Aorta (tissue), 5 donors: ENCODE measurements around the gene ZNF12. TPM values are rescaled to one million over a fixed set of nuclear protein-coding genes. Genes with fewer than 3 reads are reported as not detected.
"Not testable (repeated sequence)": the region's sequence is repeated elsewhere in the genome, so short reads cannot be mapped to it uniquely, and the experiment has no call there.

Experiments
- ATAC-seq: fragments of 200-7000 bp; cut with Tn5 transposase; one replicate; pipeline ENCODE4 v1.9.1; 2022; ENCODE audit warnings: moderate library complexity; ENCODE audit not compliant: low FRiP score
- DNase-seq, 2 donors: peaks; one replicate each; pipeline ENCODE4 v3.0.0-alpha.2; 2020
- H3K27ac ChIP-seq, 2 donors: one replicate each; pipeline ENCODE4 v1.5.1; 2013; ENCODE audit warnings: low read length in 2 of 2, mild to moderate bottlenecking in 2 of 2, moderate library complexity in 2 of 2, control low read depth in 1 of 2, inconsistent platforms in 1 of 2, low read depth in 1 of 2
- H3K27me3 ChIP-seq, 2 donors: one replicate each; pipeline ENCODE4 v1.6.1; 2013; ENCODE audit warnings: control low read depth in 1 of 2, low read length in 1 of 2, mild to moderate bottlenecking in 1 of 2, moderate library complexity in 1 of 2; ENCODE audit not compliant: insufficient read depth in 2 of 2, control insufficient read depth in 1 of 2
- H3K36me3 ChIP-seq, 2 donors: one replicate each; pipeline ENCODE4 v1.6.1; 2013; ENCODE audit warnings: control low read depth in 1 of 2, low read length in 1 of 2, mild to moderate bottlenecking in 1 of 2; ENCODE audit not compliant: insufficient read depth in 2 of 2, control insufficient read depth in 1 of 2
- H3K4me1 ChIP-seq, 2 donors: one replicate each; pipeline ENCODE4 v1.6.1; 2013; ENCODE audit warnings: low read length in 2 of 2, control low read depth in 1 of 2, mild to moderate bottlenecking in 1 of 2, moderate library complexity in 1 of 2; ENCODE audit not compliant: insufficient read depth in 2 of 2, control insufficient read depth in 1 of 2
- H3K4me3 ChIP-seq, 2 donors: one replicate each; pipeline ENCODE4 v1.5.1; 2013; ENCODE audit warnings: low read length in 2 of 2, control low read depth in 1 of 2, mild to moderate bottlenecking in 1 of 2
- H3K9me3 ChIP-seq: one replicate; pipeline ENCODE4 v1.6.1; 2013; ENCODE audit warnings: mild to moderate bottlenecking, low read length; ENCODE audit not compliant: control insufficient read depth
- WGBS, 2 donors: extraction: QIAGEN DNeasy Blood & Tissue Kit; methylation state at CpG; one replicate each; pipeline ENCODE4 v1.1.7; 2013; 5-methylcytosine and 5-hydroxymethylcytosine counted together
- intact Hi-C, 2 donors: fragments of 100-400 bp; cut with DNase I; formaldehyde crosslinking; loops; one replicate each; pipeline versions ENCODE4 v1.14.2 to v1.15.0; 2022
- polyA plus RNA-seq, 2 donors: library from polyadenylated mRNA; stranded (reverse); fragments of 200-250 nt; gene quantifications; one replicate each; pipeline ENCODE4 v1.2.3, GENCODE V29; 2013
- total RNA-seq, 2 donors: library from RNA; stranded (reverse); fragmentation: NEBNext Ultra II Directional; extraction: Animal tissue kit (Norgen Biotek cat#: 25700); gene quantifications; one replicate each; pipeline ENCODE4 v1.2.1, GENCODE V29; 2021
- donor health status: healthy with polysubstance abuse.
- donor health status: Bipolar disorder and iron deficiency.
- donor health status: DM: no; HTN: no; CAD: no.
- donor health status: DM: no; HTN: no; CAD: no.
- donor health status: DM: yes; HTN: yes; CAD: no.

The ZNF12 gene
- total and polyA plus RNA-seq, 4 donors, result 8.9 to 26.7 (median 20.3) TPM

GRCh38 chr7:6708304-6708703 lies 1.6 kb upstream of the ZNF12 start:
- DNase-seq (no peak), ATAC-seq (no peak)
- H3K4me3 ChIP-seq, result no peak overlapping the region
- no peak overlapping the region for H3K27ac ChIP-seq
- no peaks in the 10 kb centered on the region for H3K27me3 ChIP-seq
- H3K36me3 ChIP-seq, result peaks cover 2 to 5% of the 10 kb centered on the region in 2 donors
- H3K9me3 ChIP-seq, result no peaks in the 10 kb centered on the region
- no peaks in the 10 kb centered on the region for H3K4me1 ChIP-seq
- 83 to 93% methylated on average over 3 of the region's 3 CpGs for WGBS, 2 donors
- intact Hi-C loops, result no loop called here

DNA sequence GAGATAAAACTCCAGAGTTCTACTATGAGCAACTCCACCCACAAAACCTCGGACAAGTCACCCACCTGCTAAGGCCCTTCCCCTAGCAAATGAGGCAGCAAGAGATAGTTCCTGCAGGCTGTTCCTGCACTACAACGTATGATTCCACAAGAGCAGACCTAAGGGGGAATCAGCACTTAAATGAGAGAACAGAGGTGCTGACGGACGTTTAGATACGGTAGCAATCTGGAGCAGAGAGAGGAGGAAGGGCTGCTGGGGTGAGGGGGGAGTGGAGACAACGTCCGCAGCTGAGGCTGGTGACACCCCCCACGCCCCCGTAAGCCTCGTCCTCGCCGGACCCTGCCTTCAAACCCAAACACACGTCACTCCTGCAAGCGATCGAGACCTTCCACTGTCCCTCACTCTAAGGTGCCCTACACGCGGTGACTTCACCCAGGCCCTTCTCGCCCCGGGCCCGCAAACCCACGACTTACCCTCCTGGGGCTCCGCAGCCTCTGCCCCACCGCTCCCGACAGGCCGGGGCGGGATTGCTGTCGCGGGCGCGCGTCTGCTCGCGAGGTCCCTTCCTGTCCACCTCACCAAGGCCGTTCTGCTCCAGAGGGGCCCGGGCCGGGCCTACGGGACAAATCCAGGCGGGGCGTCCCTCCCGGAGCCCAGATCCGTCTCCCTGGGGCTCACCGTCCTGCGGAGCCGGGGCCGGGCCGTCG lies 635 bp downstream of the ZNF12 start:
- peak; percentile 19 for ATAC-seq
- peak; percentile 57 to 81 for DNase-seq
- peaks cover 7 to 14% of the 10 kb centered on the region in 2 donors for H3K36me3 ChIP-seq
- intact Hi-C loops, result loop anchor here in 1 of 2 donors (2.0 kb wide), 2 partner anchors 23 to 69 kb away; partner anchors contain the start of gene ZNF316
- no peak overlapping the region for H3K27ac ChIP-seq
- H3K9me3 ChIP-seq, result peaks cover 6% of the 10 kb centered on the region
- H3K4me1 ChIP-seq, result no peaks in the 10 kb centered on the region
- no peaks in the 10 kb centered on the region for H3K27me3 ChIP-seq
- 1% methylated on average over 43 to 47 of the region's 47 CpGs for WGBS, 2 donors
- H3K4me3 ChIP-seq, result peak overlapping the region; percentile 73 to 96

DNA sequence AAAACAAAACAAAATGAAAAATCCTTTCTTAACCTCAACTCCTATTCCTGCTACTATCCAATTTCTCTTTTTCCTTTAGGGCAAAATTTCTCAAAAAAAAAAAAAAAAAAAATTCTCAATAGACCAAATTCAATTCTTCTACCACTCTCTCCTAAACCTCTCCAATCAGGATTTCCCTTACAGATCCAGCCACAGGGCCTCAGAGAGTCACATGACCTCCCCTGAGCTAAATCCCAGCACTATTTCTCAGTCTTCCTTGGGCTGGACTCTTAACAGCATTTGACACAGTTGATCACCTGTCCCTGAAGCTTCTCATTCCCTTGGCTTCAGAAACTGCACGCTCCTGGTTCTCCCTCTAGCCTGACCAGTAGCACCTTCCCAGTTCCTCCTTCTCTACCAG lies 4.9 kb downstream of the ZNF12 start:
- 95 to 100% methylated on average over 1 of the region's 1 CpG for WGBS, 2 donors
- H3K27me3 ChIP-seq, result no peaks in the 10 kb centered on the region
- intact Hi-C loops, result no loop called here
- ATAC-seq (no peak), DNase-seq (no peak)
- no peaks in the 10 kb centered on the region for H3K4me1 ChIP-seq
- peaks cover 30 to 47% of the 10 kb centered on the region in 2 donors for H3K36me3 ChIP-seq
- peaks cover 20% of the 10 kb centered on the region for H3K9me3 ChIP-seq
- H3K27ac ChIP-seq, result no peak overlapping the region
- no peak overlapping the region for H3K4me3 ChIP-seq

GRCh38 chr7:6700793-6701192 lies 6.0 kb downstream of the ZNF12 start:
- intact Hi-C loops, result no loop called here
- WGBS, 2 donors, result 96 to 99% methylated on average over 5 of the region's 5 CpGs
- Histone ChIP-seq H3K9me3 (peaks cover 24% of the 10 kb centered on the region), H3K27me3 (no peaks in the 10 kb centered on the region), H3K4me1 (no peaks in the 10 kb centered on the region), H3K27ac (no peak overlapping the region), H3K4me3 (no peak overlapping the region), H3K36me3 (peaks cover 34 to 54% of the 10 kb centered on the region in 2 donors)
- DNase-seq, result no peak
- ATAC-seq, result no peak

DNA sequence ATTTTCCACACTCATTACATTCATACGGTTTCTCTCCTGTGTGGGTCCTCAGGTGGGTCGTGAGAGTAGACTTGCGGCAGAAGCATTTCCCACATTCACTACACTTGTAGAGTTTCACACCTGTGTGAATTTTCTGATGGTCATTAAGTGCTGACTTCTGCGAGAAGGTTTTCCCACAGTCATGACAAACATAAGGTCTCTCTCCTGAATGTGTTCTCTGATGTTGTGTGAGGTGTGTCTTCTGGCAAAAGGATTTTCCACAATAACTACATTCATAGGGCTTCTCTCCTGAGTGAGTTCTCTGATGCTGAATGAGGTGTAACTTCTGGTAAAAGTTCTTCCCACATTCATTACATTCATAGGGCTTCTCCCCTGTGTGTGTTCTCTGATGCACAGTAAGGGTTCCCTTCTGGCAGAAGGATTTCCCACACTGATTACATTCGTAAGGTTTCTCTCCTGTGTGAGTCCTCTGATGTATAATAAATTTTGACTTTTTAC lies 15.1 kb downstream of the ZNF12 start:
- intact Hi-C loops, result no loop called here
- Histone ChIP-seq H3K9me3 (peaks cover 30% of the 10 kb centered on the region), H3K27me3 (no peaks in the 10 kb centered on the region), H3K27ac (no peak overlapping the region), H3K4me1 (no peaks in the 10 kb centered on the region), H3K4me3 (no peak overlapping the region), H3K36me3 (peaks cover 37 to 63% of the 10 kb centered on the region in 2 donors)
- DNase-seq, result no peak
- 98 to 100% methylated on average over 5 of the region's 5 CpGs for WGBS, 2 donors
- no peak for ATAC-seq

DNA sequence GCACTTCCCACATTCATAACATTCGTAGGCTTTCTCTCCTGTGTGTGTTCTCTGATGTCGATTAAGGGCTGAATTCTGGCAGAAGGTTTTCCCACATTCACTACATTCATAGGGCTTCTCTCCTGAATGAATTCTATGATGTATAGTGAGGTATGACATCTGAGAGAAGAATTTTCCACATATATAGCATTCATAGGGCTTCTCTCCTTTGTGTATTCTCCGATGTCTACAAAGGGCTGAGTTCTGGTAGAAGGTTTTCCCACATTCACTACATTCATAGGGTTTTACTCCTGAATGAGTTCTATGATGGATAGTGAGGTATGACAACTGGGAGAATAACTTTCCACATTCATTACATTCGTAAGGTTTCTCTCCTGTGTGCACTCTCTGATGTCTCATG lies 15.6 kb downstream of the ZNF12 start:
- Histone ChIP-seq H3K36me3 (peaks cover 34 to 57% of the 10 kb centered on the region in 2 donors), H3K9me3 (peaks cover 27% of the 10 kb centered on the region), H3K27me3 (no peaks in the 10 kb centered on the region), H3K4me1 (no peaks in the 10 kb centered on the region), H3K4me3 (no peak overlapping the region), H3K27ac (no peak overlapping the region)
- DNase-seq (no peak), ATAC-seq (no peak)
- intact Hi-C loops, result no loop called here
- 98% methylated on average over 4 of the region's 4 CpGs for WGBS, 2 donors

DNA sequence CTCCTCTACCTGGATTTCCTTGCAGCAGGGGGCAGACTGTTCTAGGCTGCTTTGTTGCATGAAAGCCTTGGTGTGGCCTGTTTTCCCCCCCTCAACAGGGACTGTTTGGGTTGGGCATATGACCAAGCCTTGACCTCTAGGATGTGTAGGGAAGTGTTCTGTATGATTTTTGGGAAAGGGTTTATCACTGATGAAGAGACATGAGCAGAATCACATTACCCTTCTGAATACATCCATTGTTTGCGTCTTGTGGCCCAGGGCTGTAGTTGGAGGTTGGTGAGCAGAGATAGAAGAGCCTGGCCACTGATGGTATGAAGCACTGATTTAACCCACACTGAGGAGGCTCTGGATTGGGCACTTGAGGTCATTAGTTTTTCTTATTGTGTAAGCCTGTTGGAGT lies 26.6 kb downstream of the ZNF12 start:
- Histone ChIP-seq H3K36me3 (no peaks in the 10 kb centered on the region), H3K4me1 (no peaks in the 10 kb centered on the region), H3K4me3 (no peak overlapping the region), H3K9me3 (peaks cover 28% of the 10 kb centered on the region), H3K27me3 (no peaks in the 10 kb centered on the region), H3K27ac (no peak overlapping the region)
- 97 to 99% methylated on average over 1 of the region's 1 CpG for WGBS, 2 donors
- intact Hi-C loops, result no loop called here
- no peak for DNase-seq
- ATAC-seq, result no peak

DNA sequence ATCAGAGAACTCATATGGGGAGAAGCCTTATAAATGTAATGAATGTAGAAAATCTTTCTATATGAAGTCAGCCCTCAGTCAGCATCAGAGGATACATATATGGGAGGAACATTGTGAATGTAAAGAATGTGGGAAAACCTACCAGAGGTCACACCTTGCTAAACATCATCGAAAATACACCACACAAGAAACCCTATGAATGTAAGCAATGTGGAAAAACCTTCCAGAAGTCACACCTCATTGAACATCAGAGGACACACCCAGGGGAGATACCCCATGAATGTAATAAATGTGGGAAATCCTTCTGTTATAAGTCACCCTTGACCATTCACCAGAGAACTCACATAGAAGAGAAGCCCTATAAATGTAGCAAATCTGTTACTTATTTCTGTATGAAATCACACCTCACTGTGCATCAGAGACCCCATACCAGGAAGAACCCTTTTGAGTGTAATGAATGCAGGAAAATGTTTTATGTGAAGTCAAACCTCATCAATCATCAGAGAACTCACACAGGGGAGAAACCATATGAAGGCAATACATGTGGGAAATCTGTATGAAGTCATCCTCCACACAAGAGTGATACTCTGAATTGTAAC lies 30.8 kb downstream of the ZNF12 start:
- Histone ChIP-seq H3K27me3 (no peaks in the 10 kb centered on the region), H3K9me3 (peaks cover 12% of the 10 kb centered on the region), H3K36me3 (no peaks in the 10 kb centered on the region), H3K4me3 (no peak overlapping the region), H3K27ac (no peak overlapping the region), H3K4me1 (no peaks in the 10 kb centered on the region)
- ATAC-seq (no peak), DNase-seq (no peak)
- WGBS, 2 donors, result 97 to 99% methylated on average over 1 of the region's 1 CpG
- intact Hi-C loops, result no loop called here

DNA sequence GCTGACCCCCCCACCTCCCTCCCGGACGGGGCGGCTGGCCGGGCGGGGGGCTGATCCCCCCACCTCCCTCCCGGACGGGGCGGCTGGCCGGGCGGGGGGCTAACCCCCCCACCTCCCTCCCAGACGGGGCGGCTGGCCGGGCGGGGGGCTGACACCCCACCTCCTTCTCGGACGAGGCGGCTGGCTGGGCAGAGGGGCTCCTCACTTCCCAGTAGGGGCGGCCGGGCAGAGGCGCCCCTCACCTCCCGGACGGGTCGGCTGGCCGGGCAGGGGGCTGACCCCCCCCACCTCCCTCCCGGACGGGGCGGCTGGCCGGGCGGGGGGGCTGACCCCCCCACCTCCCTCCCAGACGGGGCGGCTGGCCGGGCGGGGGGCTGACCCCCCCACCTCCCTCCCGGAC lies 35.9 kb downstream of the ZNF12 start:
- H3K27me3 ChIP-seq, ATAC-seq, H3K4me3 ChIP-seq, H3K36me3 ChIP-seq, H3K27ac ChIP-seq, H3K4me1 ChIP-seq, intact Hi-C loops, DNase-seq, H3K9me3 ChIP-seq: not testable (repeated sequence)
- WGBS, 2 donors, result 92 to 96% methylated on average over 7 to 26 of the region's 34 CpGs
